ENCODE data around the gene DTNB.
"Not testable (repeated sequence)": the region's sequence is repeated elsewhere in the genome, so short reads cannot be mapped to it uniquely, and the experiment has no call there.

The DTNB gene

GRCh38 chr2:25606892-25607291 is 66.5 kb downstream of the DTNB start:
- Histone ChIP-seq H3K27ac (ENCODE audit: low read depth, low read length) (no peak overlapping the region), H3K9me3 (ENCODE audit: control insufficient read depth, insufficient read depth, low read length) (no peaks in the 10 kb centered on the region), H3K4me1 (ENCODE audit: control insufficient read depth, insufficient read depth, low read length) (peaks cover 5% of the 10 kb centered on the region; the same call in 1 of the 2 replicates), H3K27me3 (ENCODE audit: control insufficient read depth, insufficient read depth, low read length) (no peaks in the 10 kb centered on the region), H3K9ac (ENCODE audit: low read depth, low read length) (no peak overlapping the region), H3K4me3 (ENCODE audit: low read depth, low read length) (no peak overlapping the region), H3K36me3 (ENCODE audit: control insufficient read depth, insufficient read depth, low read length) (no peaks in the 10 kb centered on the region)

DNA sequence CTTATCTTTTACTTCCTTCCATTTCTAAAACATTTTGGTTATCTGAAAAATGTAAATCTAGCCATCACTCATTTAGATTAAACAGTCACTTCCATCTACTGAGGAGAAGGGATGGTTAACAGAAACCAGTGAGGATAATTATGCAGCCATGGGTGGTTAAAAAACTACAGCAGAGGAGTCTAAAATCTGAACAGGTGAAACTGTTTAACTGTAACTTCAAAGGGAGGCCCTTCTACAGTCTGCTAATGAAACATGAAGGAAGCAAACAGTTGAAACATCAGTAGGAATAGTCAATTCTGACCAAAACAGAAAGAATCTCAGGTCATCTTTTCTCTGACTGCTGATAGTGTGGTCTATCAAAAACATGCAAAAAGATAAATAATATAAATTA is 71.0 kb downstream of the DTNB start:
- Histone ChIP-seq H3K4me3 (ENCODE audit: low read depth, low read length) (no peak overlapping the region), H3K9me3 (ENCODE audit: control insufficient read depth, insufficient read depth, low read length) (no peaks in the 10 kb centered on the region), H3K9ac (ENCODE audit: low read depth, low read length) (no peak overlapping the region), H3K27ac (ENCODE audit: low read depth, low read length) (no peak overlapping the region), H3K36me3 (ENCODE audit: control insufficient read depth, insufficient read depth, low read length) (no peaks in the 10 kb centered on the region), H3K4me1 (ENCODE audit: control insufficient read depth, insufficient read depth, low read length) (peaks cover 5% of the 10 kb centered on the region; the same call in 1 of the 2 replicates), H3K27me3 (ENCODE audit: control insufficient read depth, insufficient read depth, low read length) (no peaks in the 10 kb centered on the region)

DNA sequence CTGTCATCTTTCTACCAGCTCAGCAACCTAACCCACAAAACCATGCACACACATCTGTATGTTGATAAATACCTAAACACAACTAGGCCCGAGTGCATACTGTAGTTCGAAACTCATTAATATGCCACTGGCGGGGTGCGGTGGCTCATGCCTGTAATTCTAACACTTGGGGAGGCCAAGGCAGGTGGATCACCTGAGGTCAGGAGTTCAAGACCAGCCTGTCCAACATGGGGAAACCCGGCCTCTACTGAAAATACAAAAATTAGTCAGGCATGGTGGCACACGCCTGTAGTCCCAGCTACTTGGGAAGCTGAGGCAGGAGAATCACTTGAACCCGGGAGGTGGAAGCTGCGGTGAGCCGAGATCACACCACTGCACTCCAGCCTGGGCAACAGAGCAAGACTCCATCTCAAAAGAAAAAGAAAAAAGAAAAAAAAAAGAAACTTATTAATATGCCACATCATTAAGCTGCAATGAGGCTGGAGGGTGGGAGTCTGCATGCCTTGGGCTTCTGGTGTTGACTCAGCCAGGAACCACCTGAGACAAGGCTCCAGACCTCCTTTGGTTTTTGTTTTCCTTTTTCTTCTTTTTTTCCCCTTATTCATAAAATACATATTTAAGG is 71.6 kb downstream of the DTNB start:
- H3K27me3 ChIP-seq (ENCODE audit: control insufficient read depth, insufficient read depth, low read length); H3K9me3 ChIP-seq (ENCODE audit: control insufficient read depth, insufficient read depth, low read length); H3K36me3 ChIP-seq (ENCODE audit: control insufficient read depth, insufficient read depth, low read length); H3K4me1 ChIP-seq (ENCODE audit: control insufficient read depth, insufficient read depth, low read length); H3K4me3 ChIP-seq (ENCODE audit: low read depth, low read length); H3K9ac ChIP-seq (ENCODE audit: low read depth, low read length); H3K27ac ChIP-seq (ENCODE audit: low read depth, low read length): not testable (repeated sequence)

DNA sequence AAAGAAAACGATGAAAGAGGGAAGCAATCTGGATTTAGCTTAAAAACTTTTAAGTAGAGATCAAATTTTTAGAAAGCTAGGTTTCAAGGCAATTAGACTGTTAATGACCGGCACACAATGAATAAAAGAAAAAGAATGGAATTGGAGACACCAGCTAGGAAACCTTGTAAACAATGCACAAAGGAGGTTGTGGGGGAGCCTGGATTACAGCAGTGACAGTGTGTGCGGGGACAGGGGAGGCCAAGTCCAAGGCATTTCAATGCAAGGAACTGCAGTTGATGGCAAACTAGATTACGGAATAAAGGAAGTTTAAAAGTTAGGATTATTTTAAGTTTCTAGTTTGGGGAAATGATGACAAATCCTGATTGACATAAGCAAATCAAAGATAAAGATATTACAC is 74.5 kb downstream of the DTNB start:
- no peaks in the 10 kb centered on the region for H3K9me3 ChIP-seq (ENCODE audit: control insufficient read depth, insufficient read depth, low read length)
- no peak overlapping the region for H3K4me3 ChIP-seq (ENCODE audit: low read depth, low read length)
- H3K4me1 ChIP-seq (ENCODE audit: control insufficient read depth, insufficient read depth, low read length), result peaks cover 4% of the 10 kb centered on the region; the same call in 1 of the 2 replicates
- H3K36me3 ChIP-seq (ENCODE audit: control insufficient read depth, insufficient read depth, low read length), result no peaks in the 10 kb centered on the region
- no peak overlapping the region for H3K9ac ChIP-seq (ENCODE audit: low read depth, low read length)
- H3K27me3 ChIP-seq (ENCODE audit: control insufficient read depth, insufficient read depth, low read length), result no peaks in the 10 kb centered on the region
- no peak overlapping the region for H3K27ac ChIP-seq (ENCODE audit: low read depth, low read length)

- Histone ChIP-seq H3K36me3 (ENCODE audit: control insufficient read depth, insufficient read depth, low read length) (no peaks in the 10 kb centered on the region), H3K27ac (ENCODE audit: low read depth, low read length) (no peak overlapping the region), H3K4me3 (ENCODE audit: low read depth, low read length) (no peak overlapping the region), H3K9ac (ENCODE audit: low read depth, low read length) (no peak overlapping the region), H3K9me3 (ENCODE audit: control insufficient read depth, insufficient read depth, low read length) (no peaks in the 10 kb centered on the region), H3K4me1 (ENCODE audit: control insufficient read depth, insufficient read depth, low read length) (peaks cover 9% of the 10 kb centered on the region), H3K27me3 (ENCODE audit: control insufficient read depth, insufficient read depth, low read length) (no peaks in the 10 kb centered on the region)
These were observed 75.0 kb downstream of the DTNB start for GRCh38 chr2:25598332-25598731.

DNA sequence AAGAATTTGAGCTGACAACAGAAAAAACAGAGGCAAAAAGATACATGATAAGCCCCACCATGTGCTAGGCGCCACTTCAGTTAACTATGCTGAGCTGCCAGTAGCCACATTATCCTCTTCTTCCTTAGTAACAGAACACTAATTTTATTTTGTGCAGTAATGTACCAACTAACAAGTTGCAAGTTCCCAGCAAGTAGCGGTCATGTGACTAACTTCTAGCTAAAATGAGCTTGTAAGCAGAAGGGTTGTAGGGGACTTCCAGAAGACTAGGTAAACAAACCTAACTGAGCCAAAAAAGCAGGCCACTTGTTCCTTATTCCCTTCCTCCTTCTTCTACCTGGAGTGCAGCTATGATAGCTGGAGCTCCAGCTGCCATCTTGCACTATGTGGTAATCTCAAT is 75.5 kb downstream of the DTNB start:
- peaks cover 14% of the 10 kb centered on the region for H3K4me1 ChIP-seq (ENCODE audit: control insufficient read depth, insufficient read depth, low read length)
- no peak overlapping the region for H3K9ac ChIP-seq (ENCODE audit: low read depth, low read length)
- no peaks in the 10 kb centered on the region for H3K36me3 ChIP-seq (ENCODE audit: control insufficient read depth, insufficient read depth, low read length)
- no peaks in the 10 kb centered on the region for H3K27me3 ChIP-seq (ENCODE audit: control insufficient read depth, insufficient read depth, low read length)
- no peaks in the 10 kb centered on the region for H3K9me3 ChIP-seq (ENCODE audit: control insufficient read depth, insufficient read depth, low read length)
- H3K27ac ChIP-seq (ENCODE audit: low read depth, low read length), result no peak overlapping the region
- H3K4me3 ChIP-seq (ENCODE audit: low read depth, low read length), result no peak overlapping the region

DNA sequence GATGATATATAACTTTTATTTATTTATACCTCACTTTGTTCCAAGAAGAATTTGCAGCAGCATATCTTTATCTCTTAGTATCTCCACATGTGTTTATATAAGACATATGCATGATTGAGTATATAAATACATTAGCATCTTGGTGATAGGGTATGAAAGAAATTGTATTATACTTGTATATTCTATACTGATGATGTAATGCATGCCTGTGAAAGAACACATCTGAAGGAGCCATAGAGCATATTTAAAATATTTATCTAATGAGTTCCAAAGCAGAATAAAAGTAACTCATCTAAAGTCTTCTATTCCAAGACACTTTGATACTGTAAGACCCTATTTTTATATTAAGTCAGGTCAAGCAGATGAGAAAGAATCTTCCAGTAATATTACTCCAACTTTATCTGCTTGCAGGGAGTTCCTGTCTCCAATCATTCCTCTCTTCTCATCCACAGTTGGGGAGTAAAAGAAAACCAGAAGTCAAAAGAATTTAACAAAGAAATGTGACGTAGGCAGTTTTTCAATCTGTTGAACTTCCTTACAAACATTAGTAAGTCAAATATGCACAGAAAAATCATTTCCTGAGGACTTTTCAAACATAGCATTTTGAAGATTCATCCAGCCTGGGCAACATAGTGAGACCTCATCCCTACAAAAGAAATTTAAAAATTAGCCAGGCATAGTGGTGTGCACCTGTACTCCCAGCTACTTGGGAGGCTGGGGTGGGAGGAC is 76.7 kb downstream of the DTNB start:
- H3K9me3 ChIP-seq (ENCODE audit: control insufficient read depth, insufficient read depth, low read length), result no peaks in the 10 kb centered on the region

DNA sequence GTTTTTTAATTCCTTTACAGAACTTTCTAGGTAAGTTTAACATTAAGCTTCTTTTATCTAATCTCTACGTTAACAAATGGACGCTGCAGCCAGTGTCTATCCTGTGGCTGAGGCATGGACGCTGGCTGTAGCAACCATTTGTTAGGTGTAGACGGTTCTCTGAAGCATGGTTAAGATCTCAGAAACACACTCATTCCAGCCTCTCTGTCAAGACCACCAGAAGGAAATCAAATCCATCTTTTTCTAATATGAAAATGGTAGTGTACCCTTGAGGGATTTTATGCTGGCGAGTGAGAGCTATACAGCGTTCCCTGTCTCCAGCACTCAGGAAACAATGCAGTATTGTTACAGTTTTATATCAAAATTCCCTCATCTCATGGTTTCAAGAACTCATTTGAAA is 78.0 kb downstream of the DTNB start:
- peaks cover 16% of the 10 kb centered on the region for H3K4me1 ChIP-seq (ENCODE audit: control insufficient read depth, insufficient read depth, low read length)
- H3K27me3 ChIP-seq (ENCODE audit: control insufficient read depth, insufficient read depth, low read length), result no peaks in the 10 kb centered on the region

More for the DNA sequence above, 76.7 kb downstream of the DTNB start:
- Histone ChIP-seq H3K4me3 (ENCODE audit: low read depth, low read length) (no peak overlapping the region), H3K4me1 (ENCODE audit: control insufficient read depth, insufficient read depth, low read length) (peaks cover 16% of the 10 kb centered on the region), H3K27ac (ENCODE audit: low read depth, low read length) (no peak overlapping the region), H3K27me3 (ENCODE audit: control insufficient read depth, insufficient read depth, low read length) (no peaks in the 10 kb centered on the region), H3K36me3 (ENCODE audit: control insufficient read depth, insufficient read depth, low read length) (no peaks in the 10 kb centered on the region), H3K9ac (ENCODE audit: low read depth, low read length) (no peak overlapping the region)

GRCh38 chr2:25594991-25595390 is 78.4 kb downstream of the DTNB start:
- Histone ChIP-seq H3K4me1 (ENCODE audit: control insufficient read depth, insufficient read depth, low read length) (peaks cover 16% of the 10 kb centered on the region), H3K9me3 (ENCODE audit: control insufficient read depth, insufficient read depth, low read length) (no peaks in the 10 kb centered on the region), H3K36me3 (ENCODE audit: control insufficient read depth, insufficient read depth, low read length) (no peaks in the 10 kb centered on the region), H3K9ac (ENCODE audit: low read depth, low read length) (no peak overlapping the region), H3K27me3 (ENCODE audit: control insufficient read depth, insufficient read depth, low read length) (no peaks in the 10 kb centered on the region), H3K27ac (ENCODE audit: low read depth, low read length) (no peak overlapping the region), H3K4me3 (ENCODE audit: low read depth, low read length) (no peak overlapping the region)

More for the DNA sequence above, 78.0 kb downstream of the DTNB start:
- Histone ChIP-seq H3K27ac (ENCODE audit: low read depth, low read length) (no peak overlapping the region), H3K36me3 (ENCODE audit: control insufficient read depth, insufficient read depth, low read length) (no peaks in the 10 kb centered on the region), H3K9ac (ENCODE audit: low read depth, low read length) (no peak overlapping the region), H3K4me3 (ENCODE audit: low read depth, low read length) (no peak overlapping the region), H3K9me3 (ENCODE audit: control insufficient read depth, insufficient read depth, low read length) (no peaks in the 10 kb centered on the region)

DNA sequence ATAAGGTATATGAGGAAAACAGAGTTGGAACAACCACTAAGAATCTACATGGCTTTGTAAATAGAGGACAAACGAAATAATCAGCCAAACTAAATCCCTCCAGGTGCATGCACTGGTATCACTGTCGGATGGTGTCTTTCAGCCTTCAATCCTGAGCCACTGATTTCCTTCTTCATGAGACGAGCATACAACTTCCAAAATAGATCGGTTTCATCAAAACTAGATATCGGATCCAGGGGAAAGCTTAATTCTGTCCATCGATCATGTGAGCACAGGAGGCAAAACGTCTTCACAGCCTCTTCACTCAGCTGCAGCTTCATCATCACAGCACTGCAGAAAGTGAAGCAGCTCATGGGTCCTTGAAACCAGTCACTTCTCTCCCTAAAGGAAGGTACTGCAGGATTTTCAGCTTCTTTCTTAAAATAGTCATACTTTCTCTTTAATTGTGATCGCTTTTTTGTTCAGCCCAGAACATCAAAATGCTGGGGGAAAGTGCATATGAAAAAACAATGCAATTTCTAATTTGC is 80.5 kb downstream of the DTNB start:
- no peak overlapping the region for H3K4me3 ChIP-seq (ENCODE audit: low read depth, low read length)

GRCh38 chr2:25590921-25591505 is 82.4 kb downstream of the DTNB start:
- H3K9me3 ChIP-seq (ENCODE audit: control insufficient read depth, insufficient read depth, low read length), result no peaks in the 10 kb centered on the region
- no peaks in the 10 kb centered on the region for H3K27me3 ChIP-seq (ENCODE audit: control insufficient read depth, insufficient read depth, low read length)
- no peaks in the 10 kb centered on the region for H3K36me3 ChIP-seq (ENCODE audit: control insufficient read depth, insufficient read depth, low read length)
- H3K4me3 ChIP-seq (ENCODE audit: low read depth, low read length), result no peak overlapping the region
- no peak overlapping the region for H3K9ac ChIP-seq (ENCODE audit: low read depth, low read length)
- no peak overlapping the region for H3K27ac ChIP-seq (ENCODE audit: low read depth, low read length)
- peaks cover 30% of the 10 kb centered on the region for H3K4me1 ChIP-seq (ENCODE audit: control insufficient read depth, insufficient read depth, low read length)

More for the DNA sequence above, 80.5 kb downstream of the DTNB start:
- H3K9ac ChIP-seq (ENCODE audit: low read depth, low read length), result no peak overlapping the region
- peaks cover 18% of the 10 kb centered on the region for H3K4me1 ChIP-seq (ENCODE audit: control insufficient read depth, insufficient read depth, low read length)
- H3K36me3 ChIP-seq (ENCODE audit: control insufficient read depth, insufficient read depth, low read length), result no peaks in the 10 kb centered on the region
- H3K27ac ChIP-seq (ENCODE audit: low read depth, low read length), result peak overlapping the region; percentile 37
- no peaks in the 10 kb centered on the region for H3K27me3 ChIP-seq (ENCODE audit: control insufficient read depth, insufficient read depth, low read length)
- H3K9me3 ChIP-seq (ENCODE audit: control insufficient read depth, insufficient read depth, low read length), result no peaks in the 10 kb centered on the region

Measured in HUES48 (cell line).